GM12878 (cell line): ENCODE results near the gene CPSF4L.

Source experiments
- BCL11A ChIP-seq: IDR thresholded peaks from 2 replicates; pipeline ENCODE4 v1.6.1; 2011; ENCODE audit warnings: low read depth, low read length
- TF ChIP-seq, protein P1 (sequence below), 3 experiments: IDR thresholded peaks in 2 of 3; conservative IDR thresholded peaks in 1 of 3; 2 replicates each; pipeline ENCODE4 v1.5.1; 2011; ENCODE audit warnings: low read depth in 3 of 3, low read length in 3 of 3, mild to moderate bottlenecking in 3 of 3, control low read depth in 2 of 3, moderate library complexity in 2 of 3, inconsistent platforms in 1 of 3, mixed read lengths in 1 of 3; ENCODE audit not compliant: control insufficient read depth in 2 of 3, insufficient read depth in 1 of 3; ENCODE audit errors: extremely low read depth in 1 of 3

DNA sequence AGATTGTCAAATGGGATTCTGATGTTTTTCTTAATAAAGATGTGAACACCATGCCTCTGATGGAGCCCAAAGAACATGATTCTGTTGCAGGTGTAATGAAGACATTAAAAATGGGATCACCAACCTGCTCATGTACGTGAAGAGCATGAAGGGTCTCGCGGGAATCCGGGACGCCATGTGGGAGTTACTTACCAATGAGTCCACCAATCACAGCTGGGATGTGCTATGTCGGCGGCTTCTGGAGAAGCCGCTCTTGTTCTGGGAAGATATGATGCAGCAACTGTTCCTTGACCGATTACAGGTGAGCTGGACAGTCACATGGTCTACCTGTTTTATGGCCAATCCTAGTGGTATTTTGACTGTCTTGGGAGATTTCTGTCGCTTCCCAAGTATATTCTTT, 61.2 kb downstream of the CPSF4L start:
- TF ChIP-seq, protein P1, sequence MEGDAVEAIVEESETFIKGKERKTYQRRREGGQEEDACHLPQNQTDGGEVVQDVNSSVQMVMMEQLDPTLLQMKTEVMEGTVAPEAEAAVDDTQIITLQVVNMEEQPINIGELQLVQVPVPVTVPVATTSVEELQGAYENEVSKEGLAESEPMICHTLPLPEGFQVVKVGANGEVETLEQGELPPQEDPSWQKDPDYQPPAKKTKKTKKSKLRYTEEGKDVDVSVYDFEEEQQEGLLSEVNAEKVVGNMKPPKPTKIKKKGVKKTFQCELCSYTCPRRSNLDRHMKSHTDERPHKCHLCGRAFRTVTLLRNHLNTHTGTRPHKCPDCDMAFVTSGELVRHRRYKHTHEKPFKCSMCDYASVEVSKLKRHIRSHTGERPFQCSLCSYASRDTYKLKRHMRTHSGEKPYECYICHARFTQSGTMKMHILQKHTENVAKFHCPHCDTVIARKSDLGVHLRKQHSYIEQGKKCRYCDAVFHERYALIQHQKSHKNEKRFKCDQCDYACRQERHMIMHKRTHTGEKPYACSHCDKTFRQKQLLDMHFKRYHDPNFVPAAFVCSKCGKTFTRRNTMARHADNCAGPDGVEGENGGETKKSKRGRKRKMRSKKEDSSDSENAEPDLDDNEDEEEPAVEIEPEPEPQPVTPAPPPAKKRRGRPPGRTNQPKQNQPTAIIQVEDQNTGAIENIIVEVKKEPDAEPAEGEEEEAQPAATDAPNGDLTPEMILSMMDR (IDR thresholded peaks at IDR 0.05 in 2 of 3, conservative IDR thresholded peaks at IDR 0.05 in 1 of 3; ENCODE audit: control insufficient read depth in 2 of 3, extremely low read depth in 1 of 3, insufficient read depth in 1 of 3, low read depth in 3 of 3, low read length in 3 of 3): no peak
- TF ChIP-seq BCL11A: no peak
